ENCODE results near the gene JMJD1C. TPM values are rescaled to one million over a fixed set of nuclear protein-coding genes. Genes with fewer than 3 reads are reported as not detected.
"Not testable (repeated sequence)": the region's sequence is repeated elsewhere in the genome, so short reads cannot be mapped to it uniquely, and the experiment has no call there.

The JMJD1C gene
- total and polyA plus RNA-seq, 8 donors = 25.6 to 56.9 (median 36.7) TPM

- no peak for FAIRE-seq
- intact Hi-C loops (cut with DNase I) = no loop called here
These were observed 223.9 kb downstream of the JMJD1C start for GRCh38 chr10:63241841-63242281.

GRCh38 chr10:63240807-63241206, 225.0 kb downstream of the JMJD1C start:
- FAIRE-seq (no peak), DNase-seq (no peak), ATAC-seq (no peak)
- H3K27ac ChIP-seq = no peak overlapping the region
- TF ChIP-seq CTCF (IDR thresholded peaks at IDR 0.05) = no peak
- peaks cover 11 to 29% (median 19%) of the 10 kb centered on the region in 3 donors for H3K4me1 ChIP-seq
- H3K27me3 ChIP-seq = no peaks in the 10 kb centered on the region
- 84 to 89% methylated on average over 6 of the region's 6 CpGs for WGBS, 2 donors
- no peaks in the 10 kb centered on the region for H3K36me3 ChIP-seq
- H3K4me3 ChIP-seq = no peak overlapping the region
- H3K9me3 ChIP-seq = no peaks in the 10 kb centered on the region
- intact Hi-C loops (cut with DNase I) = no loop called here

More at GRCh38 chr10:63241841-63242281, 223.9 kb downstream of the JMJD1C start:
- 77 to 80% methylated on average over 2 of the region's 2 CpGs for whole genome bisulfite sequencing, 2 donors
- no peak for ATAC-seq
- Histone ChIP-seq H3K36me3 (no peaks in the 10 kb centered on the region), H3K4me1 (peaks cover 2 to 19% (median 9%) of the 10 kb centered on the region in 3 donors), H3K9me3 (no peaks in the 10 kb centered on the region), H3K27me3 (no peaks in the 10 kb centered on the region), H3K4me3 (no peak overlapping the region), H3K27ac (no peak overlapping the region)
- TF ChIP-seq CTCF (IDR thresholded peaks at IDR 0.05) = no peak
- no peak for DNase-seq

- intact Hi-C loops (cut with DNase I) = no loop called here
- Histone ChIP-seq H3K36me3 (no peaks in the 10 kb centered on the region), H3K9me3 (no peaks in the 10 kb centered on the region), H3K4me1 (peaks cover 13 to 36% (median 22%) of the 10 kb centered on the region in 3 donors), H3K4me3 (no peak overlapping the region), H3K27me3 (no peaks in the 10 kb centered on the region), H3K27ac (no peak overlapping the region)
- TF ChIP-seq CTCF (IDR thresholded peaks at IDR 0.05) = no peak
- no peak for FAIRE-seq
- WGBS, 2 donors = 82 to 84% methylated on average over 1 of the region's 1 CpG
- DNase-seq = no peak
- ATAC-seq = no peak
These were observed 227.3 kb downstream of the JMJD1C start for GRCh38 chr10:63238501-63238900.

- FAIRE-seq (no peak), DNase-seq (no peak), ATAC-seq (peak in 2 of 4 donors; percentile 28 to 32)
- no peak for TF ChIP-seq CTCF (IDR thresholded peaks at IDR 0.05)
- H3K9me3 ChIP-seq = no peaks in the 10 kb centered on the region
- peak overlapping the region in 2 of 4 donors; percentile 81 to 90 for H3K27ac ChIP-seq
- H3K36me3 ChIP-seq = no peaks in the 10 kb centered on the region
- intact Hi-C loops (cut with DNase I) = no loop called here
- no peaks in the 10 kb centered on the region for H3K27me3 ChIP-seq
- 87 to 89% methylated on average over 3 of the region's 3 CpGs for WGBS, 2 donors
- H3K4me1 ChIP-seq = peaks cover 17 to 44% (median 29%) of the 10 kb centered on the region in 3 donors
- H3K4me3 ChIP-seq = no peak overlapping the region
These were observed 228.4 kb downstream of the JMJD1C start for GRCh38 chr10:63237396-63237795.

DNA sequence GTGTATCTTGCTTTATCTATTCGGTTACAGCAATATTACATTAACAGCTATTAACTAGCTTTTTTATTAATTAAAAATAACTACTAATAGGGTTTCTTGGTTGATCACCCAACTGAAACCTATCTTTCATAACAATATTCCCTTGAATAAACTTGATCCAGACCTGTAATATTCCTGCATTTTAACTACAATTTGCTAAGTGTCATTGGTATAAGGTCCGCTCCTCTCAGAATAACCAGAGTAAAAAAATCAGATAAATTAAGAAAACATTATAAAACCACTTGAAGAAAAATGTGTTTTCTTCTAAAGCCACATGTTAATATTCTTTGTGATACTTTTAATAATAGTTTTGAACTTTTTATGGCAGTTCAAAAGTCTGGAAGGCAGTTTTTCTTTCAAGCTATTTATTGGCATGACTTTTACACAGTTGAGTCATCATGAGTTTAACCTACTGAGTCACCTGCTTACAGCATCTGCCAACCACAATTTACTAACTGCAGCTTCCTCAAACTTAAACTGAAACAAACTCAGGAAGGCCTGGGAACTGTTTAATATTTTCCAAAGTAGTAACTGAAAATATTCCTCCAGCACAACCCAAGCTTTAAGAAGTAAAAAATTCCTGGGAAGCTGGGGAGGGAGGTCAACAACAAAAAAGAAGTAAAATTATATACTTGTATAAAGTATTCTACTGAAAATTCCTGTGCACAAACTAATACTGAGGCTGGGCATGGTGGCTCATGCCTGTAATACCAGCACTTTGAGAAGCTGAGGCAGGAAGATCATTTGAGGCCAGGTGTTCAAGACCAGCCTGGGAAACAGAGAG, 229.5 kb downstream of the JMJD1C start:
- Histone ChIP-seq H3K9me3 (no peaks in the 10 kb centered on the region), H3K4me3 (no peak overlapping the region), H3K27me3 (no peaks in the 10 kb centered on the region), H3K36me3 (no peaks in the 10 kb centered on the region), H3K27ac (peak overlapping the region; percentile 29 to 90 (median 68)), H3K4me1 (peaks cover 17 to 43% (median 31%) of the 10 kb centered on the region in 3 donors)
- ATAC-seq (peak; percentile 93 to 98 (median 96)), DNase-seq (peak in 1 of 6 donors; percentile 23), FAIRE-seq (peak; percentile 96)
- no peak for TF ChIP-seq CTCF (IDR thresholded peaks at IDR 0.05)
- intact Hi-C loops (cut with DNase I) = no loop called here
- WGBS, 2 donors = 88 to 90% methylated on average over 2 of the region's 2 CpGs

GRCh38 chr10:63235136-63235535, 230.6 kb downstream of the JMJD1C start:
- H3K4me1 ChIP-seq = peaks cover 17 to 43% (median 31%) of the 10 kb centered on the region in 3 donors

More at GRCh38 chr10:63235136-63235535, 230.6 kb downstream of the JMJD1C start:
- H3K4me3 ChIP-seq; H3K27me3 ChIP-seq; H3K36me3 ChIP-seq; intact Hi-C loops (cut with DNase I); H3K9me3 ChIP-seq; DNase-seq; H3K27ac ChIP-seq; ATAC-seq; FAIRE-seq: not testable (repeated sequence)
- WGBS, 2 donors = 96 to 98% methylated on average over 10 of the region's 10 CpGs

All from pancreas (tissue), 10 donors.